Activated CD4-positive, alpha-beta T cell treated with anti-CD3 and anti-CD28 coated beads, Interleukin-2, amount 10 ng/mL, durations not matched to agents 7 days and 5 days (primary cell): ENCODE results near the gene NLRP13. TPM values are rescaled to one million over a fixed set of nuclear protein-coding genes. Genes with fewer than 3 reads are reported as not detected.
"Not testable (repeated sequence)": the region's sequence is repeated elsewhere in the genome, so short reads cannot be mapped to it uniquely, and the experiment has no call there.

Experiments
- CTCF ChIA-PET: fragments of 350-600 bp; sonication (Branson Sonifier 250); formaldehyde crosslinking; loops from one replicate; lab custom pipeline; 2021; ENCODE audit warnings: antibody characterized with exemption; lab: Charles Lee
- POLR2A ChIA-PET: fragments of 350-600 bp; sonication (Branson Sonifier 250); formaldehyde crosslinking; loops from one replicate; lab custom pipeline; 2021; ENCODE audit warnings: antibody characterized with exemption; lab: Charles Lee
- DNase-seq: peaks from one replicate; pipeline ENCODE4 v3.0.0-alpha.2; 2020
- H3K27ac Mint-ChIP-seq: one replicate; pipeline ENCODE4 v1.8.0; 2021; ENCODE audit warnings: mild to moderate bottlenecking, moderate library complexity, mixed read lengths
- H3K27me3 Mint-ChIP-seq: one replicate; pipeline ENCODE4 v1.8.0; 2021; ENCODE audit warnings: mixed read lengths
- H3K36me3 Mint-ChIP-seq: one replicate; pipeline ENCODE4 v1.8.0; 2021; ENCODE audit warnings: low read depth, mixed read lengths
- H3K4me1 Mint-ChIP-seq: one replicate; pipeline ENCODE4 v1.8.0; 2021; ENCODE audit warnings: mixed read lengths
- H3K4me3 Mint-ChIP-seq: one replicate; pipeline ENCODE4 v1.8.0; 2021; ENCODE audit warnings: mild to moderate bottlenecking, moderate library complexity, mixed read lengths
- H3K9me3 Mint-ChIP-seq: one replicate; pipeline ENCODE4 v1.8.0; 2021; ENCODE audit warnings: mixed read lengths
- total RNA-seq, 2 experiments: library from RNA; stranded (reverse); gene quantifications; one replicate each; pipeline ENCODE4 v1.2.3, GENCODE V29; 2021

NLRP13 gene
- total RNA-seq, 2 experiments from 2014 or later: not detected

DNA sequence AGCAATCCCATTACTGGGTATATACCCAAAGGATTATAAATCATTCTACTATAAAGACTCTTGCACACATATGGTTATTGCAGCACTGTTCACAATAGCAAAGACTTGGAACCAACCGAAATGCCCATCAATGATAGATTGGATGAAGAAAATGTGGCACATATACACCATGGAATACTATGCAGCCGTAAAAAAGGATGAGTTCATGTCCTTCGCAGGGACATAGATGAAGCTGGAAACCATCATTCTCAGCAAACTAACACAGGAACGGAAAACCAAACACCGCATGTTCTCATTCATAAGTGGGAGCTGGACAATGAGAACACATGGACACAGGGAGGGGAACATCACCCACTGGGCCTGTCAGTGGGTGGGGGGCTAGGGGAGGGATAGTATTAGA, 2.9 kb downstream of the NLRP13 start:
- DNase-seq, POLR2A ChIA-PET, H3K36me3 Mint-ChIP-seq, H3K4me3 Mint-ChIP-seq, H3K27ac Mint-ChIP-seq, CTCF ChIA-PET, H3K27me3 Mint-ChIP-seq, H3K4me1 Mint-ChIP-seq: not testable (repeated sequence)
- peaks cover 31% of the 10 kb centered on the region for H3K9me3 Mint-ChIP-seq

DNA sequence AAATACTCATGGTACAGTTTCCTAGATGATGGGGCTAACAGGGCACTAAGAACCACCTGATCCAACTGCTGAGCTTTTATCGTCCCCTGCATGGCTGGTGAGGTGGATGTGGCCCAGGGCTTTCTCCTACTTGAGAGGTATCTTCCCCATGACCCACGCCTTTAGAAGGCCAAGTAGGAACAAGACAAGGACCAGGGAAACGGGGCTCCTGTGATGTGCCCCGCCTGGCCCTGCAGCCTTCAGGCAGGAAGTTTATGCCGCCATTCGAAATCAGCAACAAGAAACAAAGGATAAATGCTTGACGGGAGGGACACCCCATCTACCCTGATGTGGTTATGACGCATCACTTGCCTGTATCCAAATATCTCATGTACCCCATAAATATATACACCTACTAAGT, 4.1 kb downstream of the NLRP13 start:
- Mint-ChIP-seq H3K36me3 (no peaks in the 10 kb centered on the region), H3K27ac (no peak overlapping the region), H3K9me3 (peaks cover 30% of the 10 kb centered on the region), H3K4me3 (no peak overlapping the region), H3K27me3 (no peaks in the 10 kb centered on the region), H3K4me1 (no peaks in the 10 kb centered on the region)
- DNase-seq: no peak
- ChIA-PET POLR2A (no interaction called here), CTCF (no interaction called here)

DNA sequence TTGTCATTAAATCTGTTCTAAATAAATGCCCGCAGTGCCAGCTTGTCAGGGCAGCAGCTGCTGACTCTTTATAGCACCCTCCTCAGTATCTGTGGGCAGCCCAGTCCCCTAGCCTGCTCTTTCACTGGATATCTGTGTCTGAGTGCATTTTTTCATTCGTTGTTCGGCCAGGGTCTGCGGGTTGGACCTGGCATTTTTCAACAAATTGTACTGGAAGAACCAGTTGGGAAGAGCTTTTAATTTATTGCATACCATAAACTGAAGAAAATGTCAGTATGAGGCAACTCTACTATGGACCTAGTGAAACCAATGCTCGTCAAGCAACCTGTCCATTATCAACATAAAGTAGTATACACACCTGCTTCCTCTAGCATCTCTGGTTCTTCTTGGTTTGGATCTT, 8.6 kb downstream of the NLRP13 start:
- Mint-ChIP-seq H3K4me3 (no peak overlapping the region), H3K27me3 (no peaks in the 10 kb centered on the region), H3K9me3 (peaks cover 39% of the 10 kb centered on the region), H3K36me3 (no peaks in the 10 kb centered on the region), H3K27ac (no peak overlapping the region), H3K4me1 (no peaks in the 10 kb centered on the region)
- ChIA-PET POLR2A (no interaction called here), CTCF (no interaction called here)
- DNase-seq: no peak

- ChIA-PET CTCF (no interaction called here), POLR2A (no interaction called here)
- Mint-ChIP-seq H3K9me3 (peaks cover 17% of the 10 kb centered on the region), H3K27me3 (no peaks in the 10 kb centered on the region), H3K4me1 (no peaks in the 10 kb centered on the region), H3K27ac (no peak overlapping the region), H3K4me3 (no peak overlapping the region), H3K36me3 (no peaks in the 10 kb centered on the region)
- no peak for DNase-seq
Measured at GRCh38 chr19:55913643-55914268, 18.4 kb downstream of the NLRP13 start.

GRCh38 chr19:55912916-55913315, 19.2 kb downstream of the NLRP13 start:
- no peaks in the 10 kb centered on the region for H3K36me3 Mint-ChIP-seq
- ChIA-PET CTCF (no interaction called here), POLR2A (no interaction called here)
- no peaks in the 10 kb centered on the region for H3K27me3 Mint-ChIP-seq
- no peak overlapping the region for H3K4me3 Mint-ChIP-seq
- no peak for DNase-seq
- H3K9me3 Mint-ChIP-seq: peaks cover 13% of the 10 kb centered on the region
- H3K4me1 Mint-ChIP-seq: no peaks in the 10 kb centered on the region
- H3K27ac Mint-ChIP-seq: no peak overlapping the region

GRCh38 chr19:55909801-55910200, 22.3 kb downstream of the NLRP13 start:
- ChIA-PET POLR2A (no interaction called here), CTCF (interaction anchor here (0.6 kb wide), 1 partner anchor 1129 kb away, joined by 3 read pairs; no protein-coding TSS in a partner anchor)
- H3K4me3 Mint-ChIP-seq: no peak overlapping the region
- H3K36me3 Mint-ChIP-seq: no peaks in the 10 kb centered on the region
- no peak overlapping the region for H3K27ac Mint-ChIP-seq
- no peak for DNase-seq
- H3K9me3 Mint-ChIP-seq: peaks cover 13% of the 10 kb centered on the region
- H3K4me1 Mint-ChIP-seq: no peaks in the 10 kb centered on the region
- no peaks in the 10 kb centered on the region for H3K27me3 Mint-ChIP-seq

- POLR2A ChIA-PET: no interaction called here
- H3K4me1 Mint-ChIP-seq: no peaks in the 10 kb centered on the region
- H3K9me3 Mint-ChIP-seq: peaks cover 16% of the 10 kb centered on the region
- CTCF ChIA-PET: no interaction called here
- no peak for DNase-seq
- no peak overlapping the region for H3K27ac Mint-ChIP-seq
- H3K4me3 Mint-ChIP-seq: no peak overlapping the region
- H3K27me3 Mint-ChIP-seq: no peaks in the 10 kb centered on the region
- no peaks in the 10 kb centered on the region for H3K36me3 Mint-ChIP-seq
Measured at GRCh38 chr19:55907746-55908145, 24.4 kb downstream of the NLRP13 start.

GRCh38 chr19:55907286-55907685, 24.9 kb downstream of the NLRP13 start:
- Mint-ChIP-seq H3K27me3 (no peaks in the 10 kb centered on the region), H3K36me3 (no peaks in the 10 kb centered on the region), H3K27ac (no peak overlapping the region), H3K4me1 (no peaks in the 10 kb centered on the region), H3K4me3 (no peak overlapping the region), H3K9me3 (peaks cover 16% of the 10 kb centered on the region)
- CTCF ChIA-PET: no interaction called here
- DNase-seq: no peak
- POLR2A ChIA-PET: no interaction called here

GRCh38 chr19:55902080-55902751, 29.9 kb downstream of the NLRP13 start:
- no peak overlapping the region for H3K27ac Mint-ChIP-seq
- DNase-seq: no peak
- no peaks in the 10 kb centered on the region for H3K27me3 Mint-ChIP-seq
- ChIA-PET POLR2A (no interaction called here), CTCF (interaction anchor here (0.7 kb wide), 1 partner anchor 107 kb away, joined by 5 read pairs; no protein-coding TSS in a partner anchor)
- H3K4me1 Mint-ChIP-seq: no peaks in the 10 kb centered on the region
- no peaks in the 10 kb centered on the region for H3K36me3 Mint-ChIP-seq
- no peak overlapping the region for H3K4me3 Mint-ChIP-seq
- H3K9me3 Mint-ChIP-seq: peaks cover 19% of the 10 kb centered on the region

GRCh38 chr19:55901369-55902079, 30.6 kb downstream of the NLRP13 start:
- Mint-ChIP-seq H3K36me3 (no peaks in the 10 kb centered on the region), H3K9me3 (peaks cover 24% of the 10 kb centered on the region), H3K4me1 (no peaks in the 10 kb centered on the region), H3K27me3 (no peaks in the 10 kb centered on the region), H3K4me3 (no peak overlapping the region), H3K27ac (no peak overlapping the region)
- CTCF ChIA-PET: no interaction called here
- POLR2A ChIA-PET: no interaction called here
- no peak for DNase-seq

GRCh38 chr19:55898911-55899310, 33.2 kb downstream of the NLRP13 start:
- POLR2A ChIA-PET: no interaction called here
- Mint-ChIP-seq H3K4me1 (no peaks in the 10 kb centered on the region), H3K9me3 (peaks cover 27% of the 10 kb centered on the region), H3K27ac (no peak overlapping the region), H3K27me3 (no peaks in the 10 kb centered on the region), H3K4me3 (no peak overlapping the region), H3K36me3 (no peaks in the 10 kb centered on the region)
- no peak for DNase-seq
- CTCF ChIA-PET: no interaction called here

GRCh38 chr19:55882626-55883025, 49.5 kb downstream of the NLRP13 start:
- H3K9me3 Mint-ChIP-seq: peaks cover 20% of the 10 kb centered on the region
- no peaks in the 10 kb centered on the region for H3K4me1 Mint-ChIP-seq
- CTCF ChIA-PET: no interaction called here
- H3K4me3 Mint-ChIP-seq: no peak overlapping the region
- no peak for DNase-seq
- POLR2A ChIA-PET: no interaction called here
- no peaks in the 10 kb centered on the region for H3K36me3 Mint-ChIP-seq
- no peaks in the 10 kb centered on the region for H3K27me3 Mint-ChIP-seq
- H3K27ac Mint-ChIP-seq: no peak overlapping the region

GRCh38 chr19:55877211-55877610, 54.9 kb downstream of the NLRP13 start:
- CTCF ChIA-PET: no interaction called here
- DNase-seq: no peak

More at GRCh38 chr19:55877211-55877610, 54.9 kb downstream of the NLRP13 start:
- H3K4me3 Mint-ChIP-seq: no peak overlapping the region
- no peaks in the 10 kb centered on the region for H3K36me3 Mint-ChIP-seq
- no peak overlapping the region for H3K27ac Mint-ChIP-seq
- POLR2A ChIA-PET: no interaction called here
- H3K9me3 Mint-ChIP-seq: peaks cover 15% of the 10 kb centered on the region
- H3K4me1 Mint-ChIP-seq: no peaks in the 10 kb centered on the region
- no peaks in the 10 kb centered on the region for H3K27me3 Mint-ChIP-seq
